Right atrium auricular region (tissue), 2 donors: ENCODE measurements around the gene MXI1. TPM values are rescaled to one million over a fixed set of nuclear protein-coding genes. Genes with fewer than 3 reads are reported as not detected.
"Not testable (repeated sequence)": the region's sequence is repeated elsewhere in the genome, so short reads cannot be mapped to it uniquely, and the experiment has no call there.

Source experiments
- DNase-seq: peaks from one replicate; pipeline ENCODE4 v3.0.0-alpha.2; 2019; ENCODE audit warnings: low spot score
- H3K27ac ChIP-seq, 2 donors: fragments of 200-600 bp; sonication (generic); 1 replicate in 1 of 2; 2 replicates in 1 of 2; pipeline ENCODE4 v1.5.1; 2016 to 2019
- H3K27me3 ChIP-seq, 2 donors: fragments of 200-600 bp; sonication (generic); one replicate each; pipeline versions ENCODE4 v1.5.1 to v1.6.0; 2017 to 2019
- H3K36me3 ChIP-seq: fragments of 200-600 bp; sonication (generic); one replicate; pipeline ENCODE4 v1.5.1; 2016
- H3K4me1 ChIP-seq, 2 donors: fragments of 200-600 bp; sonication (generic); one replicate each; pipeline versions ENCODE4 v1.5.1 to v1.6.0; 2017 to 2019
- H3K4me3 ChIP-seq, 2 donors: fragments of 200-600 bp; sonication (generic); 1 replicate in 1 of 2; 2 replicates in 1 of 2; pipeline ENCODE4 v1.5.1; 2017 to 2019; ENCODE audit warnings: mild to moderate bottlenecking in 1 of 2, moderate library complexity in 1 of 2
- H3K9me3 ChIP-seq, 2 donors: fragments of 200-600 bp; sonication (generic); one replicate each; pipeline ENCODE4 v1.5.1; 2019
- CTCF ChIP-seq, 2 donors: fragments of 200-600 bp; sonication (generic); IDR thresholded peaks; one replicate each; pipeline ENCODE4 v1.5.1; 2019; ENCODE audit warnings: antibody characterized with exemption in 2 of 2
- total RNA-seq, 2 donors: library from RNA; depleted of rRNA; stranded (reverse); fragments of >200 nt; gene quantifications; one replicate each; pipeline ENCODE4 v1.1.0, GENCODE V29; 2016

The MXI1 gene
- total RNA-seq, 2 donors from 2014 or later: 50.8 to 78.8 TPM

- peak overlapping the region in 1 of 2 donors; percentile 29 for H3K4me3 ChIP-seq
- H3K27ac ChIP-seq: peak overlapping the region; percentile 84 to 89
- H3K36me3 ChIP-seq: no peaks in the 10 kb centered on the region
- H3K9me3 ChIP-seq: no peaks in the 10 kb centered on the region
- no peaks in the 10 kb centered on the region for H3K27me3 ChIP-seq
- H3K4me1 ChIP-seq: peaks cover 0 to 80% of the 10 kb centered on the region in 2 donors
- no peak for TF ChIP-seq CTCF (IDR thresholded peaks at IDR 0.05)
- no peak for DNase-seq
Observed at GRCh38 chr10:110269374-110270318, 62.2 kb downstream of the MXI1 start.

GRCh38 chr10:110272995-110273394, 65.6 kb downstream of the MXI1 start:
- H3K27me3 ChIP-seq, H3K9me3 ChIP-seq, H3K36me3 ChIP-seq, H3K4me3 ChIP-seq, DNase-seq: not testable (repeated sequence)
- peak overlapping the region; percentile 84 to 89 for H3K27ac ChIP-seq
- peaks cover 0 to 74% of the 10 kb centered on the region in 2 donors for H3K4me1 ChIP-seq

GRCh38 chr10:110273474-110273873, 66.1 kb downstream of the MXI1 start:
- peaks cover 0 to 74% of the 10 kb centered on the region in 2 donors for H3K4me1 ChIP-seq
- no peak for TF ChIP-seq CTCF (IDR thresholded peaks at IDR 0.05)

GRCh38 chr10:110274072-110274627, 66.7 kb downstream of the MXI1 start:
- Histone ChIP-seq H3K36me3 (no peaks in the 10 kb centered on the region), H3K4me3 (no peak overlapping the region), H3K27ac (peak overlapping the region; percentile 84 to 89), H3K27me3 (no peaks in the 10 kb centered on the region), H3K4me1 (peaks cover 0 to 74% of the 10 kb centered on the region in 2 donors), H3K9me3 (no peaks in the 10 kb centered on the region)
- DNase-seq: no peak
- no peak for TF ChIP-seq CTCF (IDR thresholded peaks at IDR 0.05)

More at GRCh38 chr10:110273474-110273873, 66.1 kb downstream of the MXI1 start:
- no peaks in the 10 kb centered on the region for H3K27me3 ChIP-seq
- peak; percentile 90 for DNase-seq
- no peak overlapping the region for H3K4me3 ChIP-seq
- H3K36me3 ChIP-seq: no peaks in the 10 kb centered on the region
- H3K27ac ChIP-seq: peak overlapping the region; percentile 84 to 89
- no peaks in the 10 kb centered on the region for H3K9me3 ChIP-seq

GRCh38 chr10:110274647-110275046, 67.2 kb downstream of the MXI1 start:
- peak overlapping the region; percentile 84 to 89 for H3K27ac ChIP-seq
- peaks cover 0 to 74% of the 10 kb centered on the region in 2 donors for H3K4me1 ChIP-seq

More at GRCh38 chr10:110274647-110275046, 67.2 kb downstream of the MXI1 start:
- no peak for DNase-seq
- H3K9me3 ChIP-seq: no peaks in the 10 kb centered on the region
- no peaks in the 10 kb centered on the region for H3K27me3 ChIP-seq
- no peak overlapping the region for H3K4me3 ChIP-seq
- H3K36me3 ChIP-seq: no peaks in the 10 kb centered on the region
- TF ChIP-seq CTCF (IDR thresholded peaks at IDR 0.05): no peak
